Right lobe of liver (tissue), 6 donors: Measurements from ENCODE around the gene GNPNAT1. TPM values are rescaled to one million over a fixed set of nuclear protein-coding genes. Genes with fewer than 3 reads are reported as not detected.

ENCODE experiments used
- ATAC-seq, 4 donors: fragments of 200-7000 bp; cut with Tn5 transposase; one replicate each; pipeline ENCODE4 v1.9.1; 2020; ENCODE audit warnings: mild to moderate bottlenecking in 4 of 4, moderate library complexity in 4 of 4
- DNase-seq, 3 donors: peaks; one replicate each; pipeline ENCODE4 v3.0.0-alpha.2; 2020
- H3K27ac ChIP-seq, 3 donors: fragments of 200-600 bp; one replicate each; pipeline ENCODE4 v1.8.0; 2022
- H3K27me3 ChIP-seq, 2 donors: fragments of 200-600 bp; one replicate each; pipeline ENCODE4 v1.8.0; 2022
- H3K36me3 ChIP-seq, 4 donors: fragments of 200-600 bp; sonication (generic) in 1 of 4; one replicate each; pipeline versions ENCODE4 v1.5.1 to v1.8.0; 2017 to 2022; ENCODE audit warnings: control low read depth in 1 of 4
- H3K4me1 ChIP-seq, 4 donors: fragments of 200-600 bp; sonication (generic) in 1 of 4; one replicate each; pipeline versions ENCODE4 v1.5.1 to v1.8.0; 2017 to 2022; ENCODE audit warnings: control low read depth in 1 of 4
- H3K4me3 ChIP-seq, 3 donors: fragments of 200-600 bp; one replicate each; pipeline ENCODE4 v1.8.0; 2022
- H3K9me3 ChIP-seq, 4 donors: fragments of 200-600 bp; sonication (generic) in 1 of 4; one replicate each; pipeline versions ENCODE4 v1.5.1 to v1.8.0; 2017 to 2022; ENCODE audit warnings: control low read depth in 1 of 4
- POLR2A ChIP-seq: fragments of 450-650 bp; IDR thresholded peaks from one replicate; pipeline ENCODE4 v1.6.1; 2017; ENCODE audit warnings: antibody characterized with exemption, mild to moderate bottlenecking
- WGBS: methylation state at CpG from one replicate; pipeline ENCODE4 v1.1.6; 2018; ENCODE audit warnings: low coverage, low lambda C conversion rate; ENCODE audit not compliant: insufficient coverage; ENCODE audit errors: missing lambda C conversion rate; 5-methylcytosine and 5-hydroxymethylcytosine counted together
- intact Hi-C, 2 donors: fragments of 100-400 bp; cut with DNase I; formaldehyde crosslinking; loops; one replicate each; pipeline versions ENCODE4 v1.11.2 to v1.14.1; 2022
- total RNA-seq, 6 experiments: library from RNA; depleted of rRNA in 2 of 6; stranded (reverse); fragments of >200 nt in 2 of 6; fragmentation: NEBNext Ultra II Directional in 3 of 6; extraction: Animal tissue kit (Norgen Biotek cat#: 25700) in 3 of 6; gene quantifications; one replicate each; pipeline versions ENCODE4 v1.1.0 to v1.2.4, GENCODE V29; 2016 to 2023
- TF ChIP-seq, protein P1 (sequence below), 4 donors: fragments of 200-600 bp in 3 of 4; fragments of 450-650 bp in 1 of 4; IDR thresholded peaks; one replicate each; pipeline versions ENCODE4 v1.5.1 to v1.8.0; 2016 to 2022; ENCODE audit warnings: antibody characterized with exemption in 4 of 4, mild to moderate bottlenecking in 2 of 4
- donor health status: DM: no; HTN: yes; CAD: no.
- donor health status: DM: no; HTN: no; CAD: no.
- donor health status: DM: no; HTN: no; CAD: no.
- donor health status: DM: no; HTN: yes; CAD: no.
- donor health status: DM: no; HTN: yes; CAD: no.

The GNPNAT1 gene
- total RNA-seq, 6 experiments from 2014 or later: 31.4 to 47.6 (median 43.2) TPM

DNA sequence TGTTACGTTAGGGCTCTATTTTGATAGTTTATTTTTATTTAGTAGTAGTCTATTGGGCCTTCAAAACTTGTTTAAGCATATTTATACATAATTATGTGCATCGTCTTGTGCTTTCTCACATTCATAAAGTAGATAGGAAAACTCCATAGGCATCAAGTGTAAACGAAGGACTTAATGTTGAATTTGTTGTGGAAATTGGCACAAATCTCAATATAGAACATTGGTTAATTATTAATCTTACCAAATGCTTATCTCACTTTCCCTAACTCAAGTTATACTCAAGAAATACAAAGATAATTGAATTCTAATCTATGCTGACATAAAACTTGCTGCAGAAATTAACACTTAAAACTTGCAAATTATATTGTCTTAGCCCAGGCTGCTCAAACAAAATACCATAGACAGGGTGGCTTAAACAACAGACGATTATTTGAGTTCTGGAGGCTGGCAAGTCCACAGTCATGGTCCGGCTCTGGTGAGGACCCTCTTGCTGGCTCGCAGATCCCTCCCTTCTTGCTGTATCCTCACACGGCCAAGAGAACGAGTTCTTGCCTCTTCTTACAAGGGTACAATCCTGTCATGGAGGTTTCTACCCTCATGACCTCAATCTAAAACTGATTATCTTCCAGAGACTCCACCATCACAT lies 42.6 kb downstream of the GNPNAT1 start:
- WGBS: 50% methylated on average over 4 of the region's 8 CpGs
- TF ChIP-seq POLR2A: no peak
- TF ChIP-seq, protein P1, sequence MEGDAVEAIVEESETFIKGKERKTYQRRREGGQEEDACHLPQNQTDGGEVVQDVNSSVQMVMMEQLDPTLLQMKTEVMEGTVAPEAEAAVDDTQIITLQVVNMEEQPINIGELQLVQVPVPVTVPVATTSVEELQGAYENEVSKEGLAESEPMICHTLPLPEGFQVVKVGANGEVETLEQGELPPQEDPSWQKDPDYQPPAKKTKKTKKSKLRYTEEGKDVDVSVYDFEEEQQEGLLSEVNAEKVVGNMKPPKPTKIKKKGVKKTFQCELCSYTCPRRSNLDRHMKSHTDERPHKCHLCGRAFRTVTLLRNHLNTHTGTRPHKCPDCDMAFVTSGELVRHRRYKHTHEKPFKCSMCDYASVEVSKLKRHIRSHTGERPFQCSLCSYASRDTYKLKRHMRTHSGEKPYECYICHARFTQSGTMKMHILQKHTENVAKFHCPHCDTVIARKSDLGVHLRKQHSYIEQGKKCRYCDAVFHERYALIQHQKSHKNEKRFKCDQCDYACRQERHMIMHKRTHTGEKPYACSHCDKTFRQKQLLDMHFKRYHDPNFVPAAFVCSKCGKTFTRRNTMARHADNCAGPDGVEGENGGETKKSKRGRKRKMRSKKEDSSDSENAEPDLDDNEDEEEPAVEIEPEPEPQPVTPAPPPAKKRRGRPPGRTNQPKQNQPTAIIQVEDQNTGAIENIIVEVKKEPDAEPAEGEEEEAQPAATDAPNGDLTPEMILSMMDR (IDR thresholded peaks at IDR 0.05): no peak
- Histone ChIP-seq H3K27me3 (no peaks in the 10 kb centered on the region), H3K4me3 (no peak overlapping the region), H3K27ac (peak overlapping the region in 1 of 3 donors; percentile 13), H3K36me3 (peaks cover 0 to 42% (median 7%) of the 10 kb centered on the region in 4 donors), H3K9me3 (no peaks in the 10 kb centered on the region), H3K4me1 (peaks cover 0 to 7% (median 0%) of the 10 kb centered on the region in 4 donors)
- no peak for DNase-seq
- intact Hi-C loops: no loop called here
- peak in 3 of 4 donors; percentile 31 to 74 (median 52) for ATAC-seq

DNA sequence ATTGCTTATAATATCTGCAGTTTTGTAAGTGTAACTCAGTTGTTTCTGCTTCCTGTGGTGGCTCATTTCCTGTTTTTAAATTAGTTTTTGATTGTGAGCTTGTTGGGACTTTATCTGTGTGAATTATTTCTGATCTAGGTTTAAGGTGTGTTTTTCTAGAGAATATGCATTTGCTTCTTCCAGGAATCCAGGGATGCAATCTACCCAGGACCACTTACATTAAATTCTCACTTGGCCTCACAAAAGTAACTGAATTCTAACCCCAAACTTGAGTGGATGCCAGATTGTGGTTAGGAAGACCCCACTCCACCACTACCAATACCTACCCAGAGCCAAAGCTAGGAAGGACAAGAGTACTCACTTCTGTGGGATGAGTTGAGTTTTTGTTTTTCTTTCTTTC lies 49.5 kb downstream of the GNPNAT1 start:
- H3K9me3 ChIP-seq: no peaks in the 10 kb centered on the region
- peak overlapping the region; percentile 20 to 44 (median 42) for H3K27ac ChIP-seq
- intact Hi-C loops: no loop called here
- ATAC-seq (no peak), DNase-seq (no peak)
- H3K36me3 ChIP-seq: peaks cover 0 to 14% (median 2%) of the 10 kb centered on the region in 4 donors
- peaks cover 0 to 22% (median 0%) of the 10 kb centered on the region in 4 donors for H3K4me1 ChIP-seq
- TF ChIP-seq, protein P1 (IDR thresholded peaks at IDR 0.05): no peak
- no peak for TF ChIP-seq POLR2A
- no peak overlapping the region for H3K4me3 ChIP-seq
- H3K27me3 ChIP-seq: no peaks in the 10 kb centered on the region

DNA sequence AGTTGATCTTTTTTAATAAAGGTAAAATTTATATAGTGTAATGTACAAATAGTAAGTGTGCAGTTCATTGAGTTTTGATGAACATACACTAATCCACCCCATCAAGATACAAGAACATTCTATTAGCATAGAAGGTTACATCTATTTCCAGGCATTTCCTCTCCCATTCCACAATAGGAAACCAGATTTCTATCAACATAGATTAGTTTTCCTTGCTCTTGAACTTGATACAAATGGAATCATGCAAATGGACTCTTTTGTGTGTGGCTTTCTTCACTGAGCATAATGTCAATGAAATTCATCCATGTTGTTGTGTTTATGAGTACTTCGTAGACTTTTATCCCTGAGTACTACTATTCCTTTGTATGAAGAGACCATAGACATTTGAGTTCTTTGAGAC lies 50.7 kb downstream of the GNPNAT1 start:
- Histone ChIP-seq H3K9me3 (no peaks in the 10 kb centered on the region), H3K4me1 (peaks cover 0 to 33% (median 2%) of the 10 kb centered on the region in 4 donors), H3K27me3 (no peaks in the 10 kb centered on the region), H3K4me3 (no peak overlapping the region), H3K27ac (no peak overlapping the region), H3K36me3 (peaks cover 0 to 6% (median 0%) of the 10 kb centered on the region in 4 donors)
- DNase-seq (no peak), ATAC-seq (no peak)
- TF ChIP-seq, protein P1 (IDR thresholded peaks at IDR 0.05): no peak
- TF ChIP-seq POLR2A: no peak
- 100% methylated on average over 1 of the region's 1 CpG for WGBS
- intact Hi-C loops: no loop called here

DNA sequence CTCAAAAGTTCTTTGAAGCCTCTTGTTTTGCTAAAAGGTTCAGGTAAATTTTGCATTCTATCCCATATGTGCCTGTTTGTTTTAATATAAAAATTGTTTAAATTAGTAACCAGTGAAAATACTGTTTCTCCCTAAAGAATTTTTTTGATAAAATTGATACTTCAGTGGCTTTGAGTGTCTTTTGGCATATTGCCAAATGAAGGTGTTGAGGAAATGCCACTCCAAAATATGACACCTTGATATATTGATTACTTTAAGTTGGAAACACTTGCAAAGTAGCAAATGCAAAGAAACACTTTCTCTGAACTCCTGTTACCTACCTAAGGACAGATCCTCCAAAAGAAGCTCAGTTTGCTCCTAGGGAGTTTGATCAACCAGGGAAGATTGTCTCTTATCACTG lies 53.0 kb downstream of the GNPNAT1 start:
- intact Hi-C loops: no loop called here
- Histone ChIP-seq H3K27ac (no peak overlapping the region), H3K27me3 (no peaks in the 10 kb centered on the region), H3K36me3 (no peaks in the 10 kb centered on the region), H3K9me3 (no peaks in the 10 kb centered on the region), H3K4me3 (no peak overlapping the region), H3K4me1 (peaks cover 0 to 44% (median 3%) of the 10 kb centered on the region in 4 donors)
- no peak for DNase-seq
- TF ChIP-seq, protein P1 (IDR thresholded peaks at IDR 0.05): no peak
- no peak for TF ChIP-seq POLR2A
- ATAC-seq: no peak
